AG04449 (cell line): ENCODE data around the gene DNTT.

Experiments
- CTCF ChIA-PET: fragments of 350-600 bp; formaldehyde crosslinking; extraction: SDS; loops from one replicate; lab custom pipeline; 2021; ENCODE audit warnings: antibody characterized with exemption; lab: Yijun Ruan, JAX
- POLR2A ChIA-PET: fragments of 400-600, 350-600 bp; formaldehyde crosslinking; extraction: SDS; loops from one replicate; lab custom pipeline; 2020; ENCODE audit warnings: antibody characterized with exemption, inconsistent platforms; lab: Yijun Ruan, JAX
- DNase-seq: peaks from one replicate; pipeline ENCODE4 v3.0.0-alpha.2; 2010; ENCODE audit warnings: low read depth, low spot score
- H3K4me3 ChIP-seq: 2 replicates; pipeline ENCODE4 v1.5.1; 2011; ENCODE audit warnings: low read depth, mild to moderate bottlenecking, control low read depth, low read length
- TF ChIP-seq, protein P1 (sequence below): IDR thresholded peaks from one replicate; pipeline ENCODE4 v1.5.1; 2011; ENCODE audit warnings: mild to moderate bottlenecking, moderate library complexity, low read length, control low read depth, inconsistent platforms; ENCODE audit not compliant: insufficient read depth; ENCODE audit errors: missing control alignments

Gene DNTT

DNA sequence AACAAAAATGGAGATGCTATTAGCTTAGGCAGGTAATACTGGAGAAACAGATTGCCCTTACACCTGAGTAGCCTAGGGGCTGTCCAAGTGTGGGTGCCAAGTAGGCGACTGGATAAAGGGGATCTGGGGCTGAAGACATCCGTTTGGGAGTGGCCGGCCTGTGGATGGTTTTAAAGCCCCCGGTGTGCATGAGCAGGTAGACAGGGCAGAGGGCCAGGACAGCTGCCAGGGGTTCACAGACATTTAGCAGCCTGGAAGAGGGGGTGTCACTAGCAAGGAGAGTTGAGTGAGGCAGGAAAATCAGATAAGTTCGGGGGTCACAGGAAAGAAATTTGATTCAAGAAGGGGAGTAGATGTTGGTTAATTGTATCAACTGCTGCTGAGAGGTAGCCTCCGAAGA, 56.1 kb downstream of the DNTT start:
- TF ChIP-seq, protein P1, sequence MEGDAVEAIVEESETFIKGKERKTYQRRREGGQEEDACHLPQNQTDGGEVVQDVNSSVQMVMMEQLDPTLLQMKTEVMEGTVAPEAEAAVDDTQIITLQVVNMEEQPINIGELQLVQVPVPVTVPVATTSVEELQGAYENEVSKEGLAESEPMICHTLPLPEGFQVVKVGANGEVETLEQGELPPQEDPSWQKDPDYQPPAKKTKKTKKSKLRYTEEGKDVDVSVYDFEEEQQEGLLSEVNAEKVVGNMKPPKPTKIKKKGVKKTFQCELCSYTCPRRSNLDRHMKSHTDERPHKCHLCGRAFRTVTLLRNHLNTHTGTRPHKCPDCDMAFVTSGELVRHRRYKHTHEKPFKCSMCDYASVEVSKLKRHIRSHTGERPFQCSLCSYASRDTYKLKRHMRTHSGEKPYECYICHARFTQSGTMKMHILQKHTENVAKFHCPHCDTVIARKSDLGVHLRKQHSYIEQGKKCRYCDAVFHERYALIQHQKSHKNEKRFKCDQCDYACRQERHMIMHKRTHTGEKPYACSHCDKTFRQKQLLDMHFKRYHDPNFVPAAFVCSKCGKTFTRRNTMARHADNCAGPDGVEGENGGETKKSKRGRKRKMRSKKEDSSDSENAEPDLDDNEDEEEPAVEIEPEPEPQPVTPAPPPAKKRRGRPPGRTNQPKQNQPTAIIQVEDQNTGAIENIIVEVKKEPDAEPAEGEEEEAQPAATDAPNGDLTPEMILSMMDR = no peak
- H3K4me3 ChIP-seq = no peak overlapping the region
- ChIA-PET CTCF (interaction anchor here (2.8 kb wide), 1 partner anchor 10 kb away, joined by 13 read pairs; no protein-coding TSS in a partner anchor), POLR2A (no interaction called here)
- DNase-seq = no peak

- CTCF ChIA-PET = interaction anchor here (2.8 kb wide), 1 partner anchor 10 kb away, joined by 13 read pairs; no protein-coding TSS in a partner anchor
- TF ChIP-seq, protein P1 = no peak
- H3K4me3 ChIP-seq = no peak overlapping the region
- no peak for DNase-seq
- POLR2A ChIA-PET = no interaction called here
Observed at GRCh38 chr10:96360766-96361165, 56.5 kb downstream of the DNTT start.

GRCh38 chr10:96365571-96365970, 61.3 kb downstream of the DNTT start:
- H3K4me3 ChIP-seq = no peak overlapping the region
- DNase-seq = no peak
- TF ChIP-seq, protein P1 = no peak
- POLR2A ChIA-PET = no interaction called here
- CTCF ChIA-PET = interaction anchor here (1.2 to 4.6 kb wide), 5 partner anchors 9 to 145 kb away, joined by 3 to 42 read pairs (median 6); no protein-coding TSS in a partner anchor

DNA sequence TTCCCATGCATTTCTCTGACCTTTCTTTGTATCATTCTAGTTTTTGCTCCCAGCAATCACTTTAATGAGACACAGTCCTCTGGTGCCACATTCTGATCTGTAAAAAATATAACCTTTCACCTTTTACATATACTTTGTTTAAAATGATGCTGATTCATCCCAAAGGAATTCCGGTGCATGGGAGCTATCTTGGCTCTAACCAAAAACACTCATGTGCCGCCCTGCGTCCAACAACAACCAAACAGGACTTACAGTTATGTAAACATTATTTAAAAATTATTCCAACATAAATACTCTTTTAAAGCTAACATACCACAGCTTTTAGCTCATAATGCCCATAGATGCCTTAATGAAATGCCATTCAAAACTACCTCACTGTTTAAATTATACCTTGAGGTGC, 62.3 kb downstream of the DNTT start:
- TF ChIP-seq, protein P1 = no peak
- peak; percentile 14 for DNase-seq
- ChIA-PET POLR2A (no interaction called here), CTCF (interaction anchor here (1.0 to 4.6 kb wide), 7 partner anchors 8 to 462 kb away, joined by 3 to 42 read pairs (median 5); partner anchors contain the start of gene TLL2)
- no peak overlapping the region for H3K4me3 ChIP-seq

DNA sequence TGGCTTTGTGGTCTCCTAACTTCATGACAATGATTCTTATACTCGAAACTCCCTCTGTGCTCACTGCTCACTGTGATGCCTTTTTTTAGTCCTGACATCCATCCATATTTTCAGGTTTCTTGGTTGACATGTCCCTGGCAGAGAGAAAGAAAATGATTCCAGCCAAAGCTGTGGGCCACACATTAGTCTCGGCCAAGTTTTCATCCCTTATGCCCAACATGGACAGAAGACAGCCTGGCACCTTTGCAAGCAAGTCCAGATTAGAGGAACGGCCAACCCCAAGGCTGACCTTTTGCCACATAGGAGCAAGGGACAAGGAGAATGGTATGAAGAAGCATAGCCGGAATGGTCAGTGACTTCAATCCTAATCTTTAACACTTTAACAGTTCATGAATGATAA, 63.2 kb downstream of the DNTT start:
- DNase-seq = no peak
- TF ChIP-seq, protein P1 = no peak
- ChIA-PET CTCF (interaction anchor here (1.3 to 4.6 kb wide), 4 partner anchors 7 to 843 kb away, joined by 3 to 42 read pairs (median 4); no protein-coding TSS in a partner anchor), POLR2A (no interaction called here)
- no peak overlapping the region for H3K4me3 ChIP-seq

GRCh38 chr10:96368971-96369370, 64.7 kb downstream of the DNTT start:
- no peak overlapping the region for H3K4me3 ChIP-seq
- CTCF ChIA-PET = interaction anchor here (1.3 to 12.5 kb wide), 3 partner anchors 17 to 841 kb away, joined by 3 to 253 read pairs (median 17); partner anchors contain the start of gene TLL2
- POLR2A ChIA-PET = no interaction called here
- no peak for DNase-seq
- TF ChIP-seq, protein P1 = no peak
